ENCODE results near the gene GNAT1. TPM values are rescaled to one million over a fixed set of nuclear protein-coding genes. Genes with fewer than 3 reads are reported as not detected.

The GNAT1 gene
- total and polyA plus RNA-seq, 2 of the 13 experiments (the other 11 are each of a cell fraction or from before 2014, with no cell fraction given): 0.15 TPM; not detected in 1

- TF ChIP-seq BCLAF1 (IDR thresholded peaks at IDR 0.05) (no peak), DRAP1 (CRISPR knock-in tag; IDR thresholded peaks at IDR 0.05) (peak; percentile 63), ZNF331 (CRISPR knock-in tag; IDR thresholded peaks at IDR 0.05) (peak; percentile 70), SIN3A (IDR thresholded peaks at IDR 0.05; ENCODE audit: borderline replicate concordance, low read depth, low read length) (peak; percentile 68; the same call in 1 of the 2 replicates), ZSCAN29 (CRISPR knock-in tag; conservative IDR thresholded peaks at IDR 0.05) (no peak), POLR2G (IDR thresholded peaks at IDR 0.05; ENCODE audit: low read depth, low read length) (peak; percentile 82), KMT2B (CRISPR knock-in tag; IDR thresholded peaks at IDR 0.05) (peak; percentile 72; the same call in 1 of the 2 replicates), HMGA1 (CRISPR knock-in tag; conservative IDR thresholded peaks at IDR 0.05) (no peak), ELF1 (CRISPR knock-in tag; IDR thresholded peaks at IDR 0.05) (peak; percentile 97), STAG1 (CRISPR knock-in tag; IDR thresholded peaks at IDR 0.05) (peak; percentile 92), FOXK1 (CRISPR knock-in tag; IDR thresholded peaks at IDR 0.05; ENCODE audit: borderline replicate concordance, low read depth) (peak; percentile 73; the same call in 1 of the 2 replicates), ZBTB42 (CRISPR knock-in tag; IDR thresholded peaks at IDR 0.05) (no peak), SETDB1 (CRISPR knock-in tag; IDR thresholded peaks at IDR 0.05; ENCODE audit: borderline replicate concordance) (no peak), SRF (IDR thresholded peaks at IDR 0.05; ENCODE audit: low read depth, low read length) (0 out of 2 replicates have a peak, but pooled peaks have one; percentile 3), ERF (CRISPR knock-in tag; IDR thresholded peaks at IDR 0.05) (peak; percentile 92), ZNF441 (CRISPR knock-in tag; IDR thresholded peaks at IDR 0.05; ENCODE audit: borderline replicate concordance) (0 out of 2 replicates have a peak, but pooled peaks have one; percentile 29), FOSL2 (CRISPR knock-in tag; IDR thresholded peaks at IDR 0.05) (0 out of 2 replicates have a peak, but pooled peaks have one; percentile 12), CEBPG (CRISPR knock-in tag; IDR thresholded peaks at IDR 0.05) (no peak), SMC3 (IDR thresholded peaks at IDR 0.05; ENCODE audit: low read length) (peak; percentile 50; the same call in 1 of the 2 replicates), ARNT (IDR thresholded peaks at IDR 0.05) (no peak), HNRNPLL (IDR thresholded peaks at IDR 0.05; ENCODE audit: low read depth, low read length, poor library complexity, severe bottlenecking) (peak; percentile 64), ETV5 (CRISPR knock-in tag; IDR thresholded peaks at IDR 0.05; ENCODE audit: borderline replicate concordance) (peak; percentile 94), ZFY (CRISPR knock-in tag; IDR thresholded peaks at IDR 0.05) (peak; percentile 78)
- TF ChIP-seq, protein P1, sequence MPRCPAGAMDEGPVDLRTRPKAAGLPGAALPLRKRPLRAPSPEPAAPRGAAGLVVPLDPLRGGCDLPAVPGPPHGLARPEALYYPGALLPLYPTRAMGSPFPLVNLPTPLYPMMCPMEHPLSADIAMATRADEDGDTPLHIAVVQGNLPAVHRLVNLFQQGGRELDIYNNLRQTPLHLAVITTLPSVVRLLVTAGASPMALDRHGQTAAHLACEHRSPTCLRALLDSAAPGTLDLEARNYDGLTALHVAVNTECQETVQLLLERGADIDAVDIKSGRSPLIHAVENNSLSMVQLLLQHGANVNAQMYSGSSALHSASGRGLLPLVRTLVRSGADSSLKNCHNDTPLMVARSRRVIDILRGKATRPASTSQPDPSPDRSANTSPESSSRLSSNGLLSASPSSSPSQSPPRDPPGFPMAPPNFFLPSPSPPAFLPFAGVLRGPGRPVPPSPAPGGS (CRISPR knock-in tag; IDR thresholded peaks at IDR 0.05): 0 out of 2 replicates have a peak, but pooled peaks have one; percentile 27
- TF ChIP-seq, protein P2, sequence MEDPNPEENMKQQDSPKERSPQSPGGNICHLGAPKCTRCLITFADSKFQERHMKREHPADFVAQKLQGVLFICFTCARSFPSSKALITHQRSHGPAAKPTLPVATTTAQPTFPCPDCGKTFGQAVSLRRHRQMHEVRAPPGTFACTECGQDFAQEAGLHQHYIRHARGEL (CRISPR knock-in tag; IDR thresholded peaks at IDR 0.05): no peak
- TF ChIP-seq, protein P3, sequence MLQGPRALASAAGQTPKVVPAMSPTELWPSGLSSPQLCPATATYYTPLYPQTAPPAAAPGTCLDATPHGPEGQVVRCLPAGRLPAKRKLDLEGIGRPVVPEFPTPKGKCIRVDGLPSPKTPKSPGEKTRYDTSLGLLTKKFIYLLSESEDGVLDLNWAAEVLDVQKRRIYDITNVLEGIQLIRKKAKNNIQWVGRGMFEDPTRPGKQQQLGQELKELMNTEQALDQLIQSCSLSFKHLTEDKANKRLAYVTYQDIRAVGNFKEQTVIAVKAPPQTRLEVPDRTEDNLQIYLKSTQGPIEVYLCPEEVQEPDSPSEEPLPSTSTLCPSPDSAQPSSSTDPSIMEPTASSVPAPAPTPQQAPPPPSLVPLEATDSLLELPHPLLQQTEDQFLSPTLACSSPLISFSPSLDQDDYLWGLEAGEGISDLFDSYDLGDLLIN (CRISPR knock-in tag; IDR thresholded peaks at IDR 0.05; ENCODE audit: borderline replicate concordance): peak; percentile 31; the same call in 1 of the 2 replicates
Observed at GRCh38 chr3:50227390-50228183, 36.2 kb downstream of the GNAT1 start (continued).

Measured in HepG2 (cell line).